Gastrocnemius medialis (tissue), 4 donors: ENCODE measurements around the gene ZNG1A.

Experiments
- CTCF ChIP-seq, 5 experiments: fragments of 450-650 bp in 3 of 5; fragments of 200-600 bp in 2 of 5; sonication (generic) in 2 of 5; IDR thresholded peaks in 4 of 5; conservative IDR thresholded peaks in 1 of 5; 1 replicate in 4 of 5; 2 replicates in 1 of 5; pipeline ENCODE4 v1.5.1; 2016 to 2019; ENCODE audit warnings: antibody characterized with exemption in 5 of 5, mild to moderate bottlenecking in 3 of 5, moderate library complexity in 3 of 5
- POLR2A ChIP-seq, 2 donors: fragments of 450-650 bp; IDR thresholded peaks; one replicate each; pipeline ENCODE4 v1.6.1; 2017; ENCODE audit warnings: antibody characterized with exemption in 2 of 2, mild to moderate bottlenecking in 2 of 2, moderate library complexity in 2 of 2

- TF ChIP-seq CTCF (IDR thresholded peaks at IDR 0.05 in 4 of 5, conservative IDR thresholded peaks at IDR 0.05 in 1 of 5): no peak
- TF ChIP-seq POLR2A (IDR thresholded peaks at IDR 0.05): no peak
Measured at GRCh38 chr9:211036-211435, 32.2 kb upstream of the ZNG1A start.
